ENCODE data around the gene SPINK4. TPM values are rescaled to one million over a fixed set of nuclear protein-coding genes. Genes with fewer than 3 reads are reported as not detected.

Gene SPINK4
- total RNA-seq, 1 donor from 2014 or later: not detected

Other genes with a start within 250 kb of the SPINK4 start
- 15.1 TPM for gene APTX, start 238.5 kb upstream of the SPINK4 start, total RNA-seq
- gene DNAJA1, start 214.9 kb upstream of the SPINK4 start, total RNA-seq: 54.3 TPM
- 30.3 TPM for gene SMU1, start 163.5 kb upstream of the SPINK4 start, total RNA-seq
- 14.1 TPM for gene B4GALT1, start 72.8 kb upstream of the SPINK4 start, total RNA-seq
- 40.2 TPM for gene BAG1, start 24.5 kb downstream of the SPINK4 start, total RNA-seq
- gene CHMP5, start 24.9 kb downstream of the SPINK4 start, total RNA-seq: 52.7 TPM
- 15.1 TPM for gene NFX1, start 50.3 kb downstream of the SPINK4 start, total RNA-seq
- gene AQP7, start 162.4 kb downstream of the SPINK4 start, total RNA-seq: 6.3 TPM
- 6.8 TPM for gene AQP3, start 207.4 kb downstream of the SPINK4 start, total RNA-seq
- gene NOL6, start 233.8 kb downstream of the SPINK4 start, total RNA-seq: 14.6 TPM